Panc1 (cell line): Measurements from ENCODE around the gene TNFRSF1B. TPM values are rescaled to one million over a fixed set of nuclear protein-coding genes. Genes with fewer than 3 reads are reported as not detected.

Experiments used
- ATAC-seq: fragments of 200-7000 bp; cut with Tn5 transposase; 2 replicates; pipeline ENCODE4 v1.9.1; 2020; ENCODE audit warnings: mild to moderate bottlenecking, moderate library complexity
- BruUV-seq: library from RNA; stranded (reverse); fragments of 400-500 nt; replicated peaks from 2 replicates; lab custom pipeline; 2021; lab: Mats Ljungman, UMichigan
- CTCF ChIA-PET: fragments of 300-600 bp; sonication (Branson Sonifier 250); formaldehyde crosslinking; loops from one replicate; lab custom pipeline; 2022; ENCODE audit warnings: antibody characterized with exemption; lab: Charles Lee
- POLR2A ChIA-PET: fragments of 300-600 bp; sonication (Branson Sonifier 250); formaldehyde crosslinking; loops from one replicate; lab custom pipeline; 2022; ENCODE audit warnings: antibody characterized with exemption; lab: Charles Lee
- DNase-seq: peaks from one replicate; pipeline ENCODE4 v3.0.0-alpha.2; 2010; ENCODE audit warnings: low read depth, low spot score
- H3K27ac ChIP-seq: 2 replicates; pipeline ENCODE4 v1.5.1; 2011; ENCODE audit warnings: mild to moderate bottlenecking, low read length, inconsistent platforms
- H3K27me3 ChIP-seq: fragments of 200-500 bp; sonication (Bioruptor generic); 2 replicates; pipeline ENCODE4 v1.6.0; 2014; ENCODE audit warnings: low read length, inconsistent platforms; ENCODE audit not compliant: control insufficient read depth, insufficient read depth
- H3K36me3 ChIP-seq: fragments of 200-500 bp; sonication (Bioruptor generic); 2 replicates; pipeline ENCODE4 v1.5.1; 2014; ENCODE audit warnings: inconsistent platforms, mild to moderate bottlenecking, low read length, moderate library complexity; ENCODE audit not compliant: control insufficient read depth, insufficient read depth
- H3K4me1 ChIP-seq: 2 replicates; pipeline ENCODE4 v1.5.1; 2011; ENCODE audit warnings: inconsistent platforms, mild to moderate bottlenecking, low read length, moderate library complexity; ENCODE audit not compliant: control insufficient read depth, insufficient read depth
- H3K4me3 ChIP-seq, 2 experiments: 2 replicates each; pipeline ENCODE4 v1.5.1; 2011 to 2012; ENCODE audit warnings: low read depth in 2 of 2, low read length in 2 of 2, mild to moderate bottlenecking in 2 of 2, inconsistent platforms in 1 of 2, moderate library complexity in 1 of 2
- H3K9me3 ChIP-seq: fragments of 200-500 bp; sonication (Bioruptor generic); 2 replicates; pipeline ENCODE4 v1.5.1; 2014; ENCODE audit warnings: low read depth, mild to moderate bottlenecking, inconsistent platforms, low read length, moderate library complexity; ENCODE audit not compliant: control insufficient read depth, insufficient read depth
- CTCF ChIP-seq: fragments of 450-650 bp; IDR thresholded peaks from 2 replicates; pipeline ENCODE4 v1.5.1; 2017; ENCODE audit warnings: mild to moderate bottlenecking
- POLR2AphosphoS5 ChIP-seq: IDR thresholded peaks from 2 replicates; pipeline ENCODE4 v1.6.1; 2012; ENCODE audit warnings: mild to moderate bottlenecking, low read depth, low read length, moderate library complexity
- REST ChIP-seq, 2 experiments: IDR thresholded peaks; 2 replicates each; pipeline ENCODE4 v1.6.1; 2011 to 2012; ENCODE audit warnings: low read depth in 2 of 2, control low read depth in 1 of 2, low read length in 1 of 2, mild to moderate bottlenecking in 1 of 2, moderate library complexity in 1 of 2; ENCODE audit not compliant: insufficient read depth in 1 of 2
- SIN3A ChIP-seq: IDR thresholded peaks from 2 replicates; pipeline ENCODE4 v1.6.1; 2012; ENCODE audit warnings: low read depth, mild to moderate bottlenecking, low read length, moderate library complexity, borderline replicate concordance; ENCODE audit not compliant: insufficient read depth
- TCF7L2 ChIP-seq: IDR thresholded peaks from 2 replicates; pipeline ENCODE4 v1.6.1; 2011; ENCODE audit warnings: mild to moderate bottlenecking, low read depth, low read length, inconsistent platforms
- in situ Hi-C: cut with HindIII; loops from 2 replicates; pipeline ENCODE4 v1.10.0; 2016; ENCODE audit warnings: low sequenced_read_pairs, low pct_unique_long_range_greater_than_20kb
- intact Hi-C: fragments of 100-400 bp; cut with micrococcal nuclease; formaldehyde crosslinking; loops from one replicate; pipeline ENCODE4 v1.10.0; 2022; ENCODE audit not compliant: unreplicated experiment
- total RNA-seq: library from RNA; stranded (reverse); gene quantifications from one replicate; pipeline ENCODE4 v1.2.1, GENCODE V29; 2021; ENCODE audit not compliant: unreplicated experiment

Gene TNFRSF1B
- total RNA-seq, 1 experiment from 2014 or later: 18.8 TPM

GRCh38 chr1:12171206-12172041, 4.6 kb downstream of the TNFRSF1B start:
- Histone ChIP-seq H3K27ac (no peak overlapping the region), H3K4me1 (0 out of 2 replicates have a peak, but pooled peaks cover 4% of the 10 kb centered on the region), H3K27me3 (no peaks in the 10 kb centered on the region), H3K9me3 (no peaks in the 10 kb centered on the region), H3K4me3 (no peak overlapping the region), H3K36me3 (no peaks in the 10 kb centered on the region)
- CTCF ChIA-PET: no interaction called here
- POLR2A ChIA-PET: no interaction called here
- no peak for DNase-seq
- TF ChIP-seq SIN3A (no peak), CTCF (no peak), REST (IDR thresholded peaks at IDR 0.05; ENCODE audit: insufficient read depth in 1 of 2, low read depth in 2 of 2, low read length in 1 of 2) (no peak), POLR2AphosphoS5 (no peak), TCF7L2 (no peak)
- no peak for ATAC-seq
- in situ Hi-C loops (no loop called here), intact Hi-C loops (no loop called here)
- BruUV-seq: no TSS peak

- no peak overlapping the region for H3K4me3 ChIP-seq
- no peaks in the 10 kb centered on the region for H3K9me3 ChIP-seq
- no peak for DNase-seq
- no TSS peak for BruUV-seq
- ATAC-seq: no peak
- H3K36me3 ChIP-seq: no peaks in the 10 kb centered on the region
- H3K4me1 ChIP-seq: 0 out of 2 replicates have a peak, but pooled peaks cover 4% of the 10 kb centered on the region
- no peaks in the 10 kb centered on the region for H3K27me3 ChIP-seq
- ChIA-PET CTCF (no interaction called here), POLR2A (no interaction called here)
- in situ Hi-C loops: no loop called here
- intact Hi-C loops: no loop called here
- TF ChIP-seq CTCF: no peak
- no peak for TF ChIP-seq POLR2AphosphoS5
- H3K27ac ChIP-seq: no peak overlapping the region
Observed at GRCh38 chr1:12172042-12172851, 5.5 kb downstream of the TNFRSF1B start.
